OCI-LY1 (cell line): ENCODE measurements around the gene NRG2.

Source experiments
- H2AFZ ChIP-seq: fragments of 200-600 bp; sonication (generic), shearing (Covaris generic); 2 replicates; pipeline ENCODE4 v1.6.0; 2014; ENCODE audit warnings: antibody characterized with exemption, mild to moderate bottlenecking, low read length
- H3F3A ChIP-seq: fragments of 200-600 bp; sonication (generic), shearing (Covaris generic); 2 replicates; pipeline ENCODE4 v1.6.0; 2014; ENCODE audit warnings: mild to moderate bottlenecking, antibody characterized with exemption, low read length, moderate library complexity; ENCODE audit not compliant: insufficient read depth
- H3K27ac ChIP-seq: fragments of 200-600 bp; sonication (generic); 2 replicates; pipeline ENCODE4 v1.5.1; 2014; ENCODE audit warnings: low read length, mixed run types, mild to moderate bottlenecking, low read depth; ENCODE audit not compliant: poor library complexity, severe bottlenecking
- H3K27me3 ChIP-seq: fragments of 200-600 bp; sonication (generic); 2 replicates; pipeline ENCODE4 v1.6.0; 2014; ENCODE audit warnings: antibody characterized with exemption, mild to moderate bottlenecking, low read length, moderate library complexity; ENCODE audit not compliant: insufficient read depth
- H3K36me3 ChIP-seq: fragments of 200-600 bp; sonication (generic); 2 replicates; pipeline ENCODE4 v1.6.1; 2014; ENCODE audit warnings: mild to moderate bottlenecking, antibody characterized with exemption, low read length, moderate library complexity, mixed read lengths; ENCODE audit not compliant: insufficient read depth
- H3K4me1 ChIP-seq: fragments of 200-600 bp; sonication (generic); 2 replicates; pipeline ENCODE4 v1.5.1; 2014; ENCODE audit warnings: mild to moderate bottlenecking, low read length, moderate library complexity; ENCODE audit not compliant: insufficient read depth, severe bottlenecking
- H3K4me2 ChIP-seq: fragments of 200-600 bp; sonication (generic), shearing (Covaris generic); 2 replicates; pipeline ENCODE4 v1.6.1; 2014; ENCODE audit warnings: low read length
- H3K4me3 ChIP-seq: fragments of 200-600 bp; sonication (generic); 2 replicates; pipeline ENCODE4 v1.5.1; 2014; ENCODE audit warnings: low read length, low read depth, mild to moderate bottlenecking, mixed read lengths; ENCODE audit not compliant: poor library complexity, severe bottlenecking
- H3K79me2 ChIP-seq: fragments of 200-600 bp; shearing (Covaris generic); 2 replicates; pipeline ENCODE4 v1.6.1; 2016; ENCODE audit warnings: mixed run types, low read length, mixed read lengths; ENCODE audit not compliant: insufficient read depth
- H3K9ac ChIP-seq: fragments of 200-600 bp; sonication (generic), shearing (Covaris generic); 2 replicates; pipeline ENCODE4 v1.6.1; 2014; ENCODE audit warnings: mild to moderate bottlenecking, low read length, mixed read lengths
- H3K9me2 ChIP-seq: fragments of 200-600 bp; sonication (generic), shearing (Covaris generic); 2 replicates; pipeline ENCODE4 v1.6.1; 2014; ENCODE audit warnings: low read depth, mild to moderate bottlenecking, low read length, mixed read lengths
- H3K9me3 ChIP-seq: fragments of 200-600 bp; shearing (Covaris generic); 2 replicates; pipeline ENCODE4 v1.6.1; 2014; ENCODE audit warnings: low read length, mixed read lengths
- H4K20me1 ChIP-seq: fragments of 200-600 bp; sonication (generic), shearing (Covaris generic); 2 replicates; pipeline ENCODE4 v1.6.0; 2016; ENCODE audit warnings: mild to moderate bottlenecking, low read length; ENCODE audit not compliant: insufficient read depth
- EZH2 ChIP-seq: fragments of 200-600 bp; sonication (generic), shearing (Covaris generic); IDR thresholded peaks from 2 replicates; pipeline ENCODE4 v1.8.0; 2017; ENCODE audit warnings: borderline replicate concordance, mixed run types, mild to moderate bottlenecking, antibody characterized with exemption, low read length, moderate library complexity, mixed read lengths
- TF ChIP-seq, protein P1 (sequence below): fragments of 200-600 bp; sonication (generic), shearing (Covaris generic); IDR thresholded peaks from 2 replicates; pipeline ENCODE4 v1.5.1; 2017; ENCODE audit warnings: mild to moderate bottlenecking, antibody characterized with exemption, low read length, moderate library complexity, mixed read lengths

NRG2 gene

DNA sequence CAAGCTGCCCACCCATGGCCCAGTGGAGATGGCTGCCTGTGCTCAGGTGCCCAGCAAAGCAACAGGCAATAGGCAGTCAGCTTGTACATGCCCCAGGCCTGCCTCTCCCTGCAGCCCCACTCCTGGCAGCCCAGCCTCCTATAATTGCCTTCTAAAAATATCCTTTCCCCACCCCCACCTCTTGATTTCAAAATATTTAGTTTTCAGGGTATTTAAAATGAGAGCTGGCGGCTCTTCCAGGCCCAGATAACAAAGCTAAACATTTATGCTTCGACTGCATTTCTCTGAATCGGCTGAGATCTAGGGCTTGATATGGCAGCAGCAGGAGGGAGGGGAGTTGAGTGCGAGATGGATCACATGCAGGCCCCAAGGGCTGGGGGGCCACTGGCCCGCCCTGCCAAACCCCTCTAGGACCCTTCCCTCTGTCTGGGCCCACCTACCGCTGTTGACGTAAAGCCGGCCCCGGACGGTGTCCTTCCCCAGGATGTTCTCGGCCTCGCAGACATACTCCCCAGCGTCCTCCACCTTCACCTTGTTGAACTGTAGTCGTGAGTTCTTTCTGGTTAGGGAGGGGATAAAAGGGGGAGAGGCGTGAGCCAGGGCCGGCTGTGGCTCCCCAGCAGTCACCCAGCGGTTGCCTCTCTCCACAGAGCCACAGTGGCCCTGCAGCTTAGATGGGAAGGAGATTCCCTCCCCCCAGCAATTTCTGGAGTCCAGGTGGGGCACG, 162.5 kb downstream of the NRG2 start:
- Histone ChIP-seq H3K79me2 (no peaks in the 10 kb centered on the region), H3F3A (no peaks in the 10 kb centered on the region), H2AFZ (no peak overlapping the region), H3K4me1 (no peaks in the 10 kb centered on the region), H3K9me3 (peaks cover 3% of the 10 kb centered on the region; the same call in 1 of the 2 replicates), H3K4me3 (no peak overlapping the region), H3K9me2 (no peaks in the 10 kb centered on the region), H3K27ac (no peak overlapping the region), H3K9ac (no peak overlapping the region), H4K20me1 (no peaks in the 10 kb centered on the region), H3K27me3 (peaks cover 20% of the 10 kb centered on the region; the same call in 1 of the 2 replicates), H3K4me2 (no peak overlapping the region), H3K36me3 (no peaks in the 10 kb centered on the region)
- TF ChIP-seq EZH2: no peak
- TF ChIP-seq, protein P1, sequence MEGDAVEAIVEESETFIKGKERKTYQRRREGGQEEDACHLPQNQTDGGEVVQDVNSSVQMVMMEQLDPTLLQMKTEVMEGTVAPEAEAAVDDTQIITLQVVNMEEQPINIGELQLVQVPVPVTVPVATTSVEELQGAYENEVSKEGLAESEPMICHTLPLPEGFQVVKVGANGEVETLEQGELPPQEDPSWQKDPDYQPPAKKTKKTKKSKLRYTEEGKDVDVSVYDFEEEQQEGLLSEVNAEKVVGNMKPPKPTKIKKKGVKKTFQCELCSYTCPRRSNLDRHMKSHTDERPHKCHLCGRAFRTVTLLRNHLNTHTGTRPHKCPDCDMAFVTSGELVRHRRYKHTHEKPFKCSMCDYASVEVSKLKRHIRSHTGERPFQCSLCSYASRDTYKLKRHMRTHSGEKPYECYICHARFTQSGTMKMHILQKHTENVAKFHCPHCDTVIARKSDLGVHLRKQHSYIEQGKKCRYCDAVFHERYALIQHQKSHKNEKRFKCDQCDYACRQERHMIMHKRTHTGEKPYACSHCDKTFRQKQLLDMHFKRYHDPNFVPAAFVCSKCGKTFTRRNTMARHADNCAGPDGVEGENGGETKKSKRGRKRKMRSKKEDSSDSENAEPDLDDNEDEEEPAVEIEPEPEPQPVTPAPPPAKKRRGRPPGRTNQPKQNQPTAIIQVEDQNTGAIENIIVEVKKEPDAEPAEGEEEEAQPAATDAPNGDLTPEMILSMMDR: no peak

DNA sequence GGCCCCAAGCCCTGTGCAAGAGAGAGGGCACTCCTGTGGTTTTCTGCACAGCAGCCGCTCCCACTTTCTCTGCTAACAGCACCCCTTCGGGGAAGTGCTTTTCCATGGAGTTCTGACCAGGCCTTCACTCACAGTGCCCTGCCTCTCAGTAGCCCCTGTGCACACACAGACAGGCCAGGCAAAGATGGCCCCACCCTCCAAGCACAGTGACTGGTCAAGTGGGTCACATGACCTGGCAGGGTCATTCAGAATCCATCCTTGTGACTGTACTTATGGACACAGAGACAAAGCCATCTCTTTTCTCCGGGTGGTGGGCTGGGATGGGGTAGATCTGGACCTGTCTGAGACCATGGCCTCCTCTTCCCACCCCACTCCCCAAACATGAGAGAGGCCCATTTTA, 165.0 kb downstream of the NRG2 start:
- Histone ChIP-seq H3K9ac (no peak overlapping the region), H3K36me3 (no peaks in the 10 kb centered on the region), H3K4me3 (no peak overlapping the region), H3F3A (no peaks in the 10 kb centered on the region), H2AFZ (no peak overlapping the region), H3K27ac (no peak overlapping the region), H3K9me2 (no peaks in the 10 kb centered on the region), H3K4me1 (no peaks in the 10 kb centered on the region), H3K79me2 (no peaks in the 10 kb centered on the region), H4K20me1 (no peaks in the 10 kb centered on the region), H3K9me3 (peaks cover 3% of the 10 kb centered on the region; the same call in 1 of the 2 replicates), H3K27me3 (peaks cover 21% of the 10 kb centered on the region; the same call in 1 of the 2 replicates), H3K4me2 (no peak overlapping the region)
- TF ChIP-seq EZH2: no peak
- TF ChIP-seq, protein P1: no peak

DNA sequence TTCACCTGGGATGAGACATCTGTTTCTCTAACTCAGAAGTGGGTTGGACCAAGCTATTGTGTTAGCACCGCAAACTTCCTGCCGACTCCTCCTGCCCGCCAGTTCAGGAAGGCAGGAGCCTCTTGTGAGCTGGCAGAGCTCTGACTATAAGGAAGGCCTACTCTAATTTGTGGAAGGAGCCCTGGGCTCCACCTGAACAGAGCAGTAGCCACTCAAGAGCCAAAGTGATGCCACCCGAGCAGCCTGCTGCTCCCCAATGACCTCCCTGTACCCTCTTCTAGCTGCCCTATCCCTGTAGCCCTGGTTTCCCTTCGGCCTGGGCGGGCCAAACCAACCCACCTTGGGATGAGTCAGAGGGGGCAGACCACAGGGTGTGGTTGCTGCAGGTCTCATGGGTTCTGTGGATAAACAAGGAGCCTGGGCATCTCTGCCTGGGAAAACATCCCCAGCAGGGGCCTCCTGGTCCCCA, 165.9 kb downstream of the NRG2 start:
- H4K20me1 ChIP-seq: no peaks in the 10 kb centered on the region
- H3K79me2 ChIP-seq: no peaks in the 10 kb centered on the region
- no peaks in the 10 kb centered on the region for H3F3A ChIP-seq
- peaks cover 21% of the 10 kb centered on the region; the same call in 1 of the 2 replicates for H3K27me3 ChIP-seq
- no peak overlapping the region for H2AFZ ChIP-seq
- no peak overlapping the region for H3K4me2 ChIP-seq
- H3K36me3 ChIP-seq: no peaks in the 10 kb centered on the region
- H3K27ac ChIP-seq: no peak overlapping the region
- no peak overlapping the region for H3K4me3 ChIP-seq
- no peaks in the 10 kb centered on the region for H3K9me2 ChIP-seq
- no peak overlapping the region for H3K9ac ChIP-seq
- TF ChIP-seq EZH2: no peak
- no peaks in the 10 kb centered on the region for H3K4me1 ChIP-seq
- peaks cover 3% of the 10 kb centered on the region; the same call in 1 of the 2 replicates for H3K9me3 ChIP-seq
